Stimulated activated CD4-positive, alpha-beta T cell treated with anti-CD3 and anti-CD28 coated beads, TNF-alpha, amount 100 ng/mL, for 1 hour (primary cell): ENCODE measurements around the gene CSF2RB.

Experiments used
- DNase-seq, 3 donors: peaks; one replicate each; pipeline ENCODE4 v3.0.0-alpha.2; 2020; ENCODE audit warnings: low read depth in 3 of 3, low spot score in 1 of 3

Gene CSF2RB

DNA sequence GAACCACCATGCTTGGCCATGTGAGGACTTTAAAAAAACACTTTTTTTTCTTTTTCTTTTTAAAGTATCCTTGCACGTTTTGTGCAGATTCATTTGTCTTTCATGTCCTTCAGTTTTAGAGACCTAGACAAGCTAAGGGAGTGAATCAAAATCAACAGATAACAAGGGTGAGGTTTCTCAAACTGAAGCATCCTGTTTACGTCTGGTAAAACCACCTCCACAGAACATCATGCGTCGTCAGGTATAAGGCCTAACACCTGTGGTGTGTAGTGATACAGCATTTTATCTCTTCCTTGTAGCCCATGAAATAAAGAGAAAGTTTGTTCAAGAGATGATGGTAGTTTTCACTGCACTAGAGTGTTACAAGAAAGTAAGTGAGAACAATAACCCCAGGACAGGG, 26.3 kb upstream of the CSF2RB start:
- DNase-seq = no peak

DNA sequence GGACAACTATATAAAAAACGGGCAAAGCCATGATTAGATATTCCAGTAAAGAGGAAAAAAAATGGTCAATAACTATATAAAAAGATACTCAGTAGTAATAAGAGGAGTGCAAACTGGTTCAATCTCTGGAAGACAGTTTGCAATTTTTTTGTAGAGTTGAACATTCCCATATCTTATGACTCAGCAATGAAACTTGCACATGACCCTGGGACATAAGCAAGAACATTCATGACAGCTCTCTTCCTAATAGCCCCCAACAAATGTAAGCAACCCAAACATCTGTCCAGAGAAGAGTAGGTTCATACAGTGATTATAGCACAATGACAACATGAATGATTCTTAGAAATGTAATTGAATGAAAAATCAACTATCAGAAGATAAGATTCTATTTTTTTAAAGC, 21.8 kb upstream of the CSF2RB start:
- DNase-seq = no peak

DNA sequence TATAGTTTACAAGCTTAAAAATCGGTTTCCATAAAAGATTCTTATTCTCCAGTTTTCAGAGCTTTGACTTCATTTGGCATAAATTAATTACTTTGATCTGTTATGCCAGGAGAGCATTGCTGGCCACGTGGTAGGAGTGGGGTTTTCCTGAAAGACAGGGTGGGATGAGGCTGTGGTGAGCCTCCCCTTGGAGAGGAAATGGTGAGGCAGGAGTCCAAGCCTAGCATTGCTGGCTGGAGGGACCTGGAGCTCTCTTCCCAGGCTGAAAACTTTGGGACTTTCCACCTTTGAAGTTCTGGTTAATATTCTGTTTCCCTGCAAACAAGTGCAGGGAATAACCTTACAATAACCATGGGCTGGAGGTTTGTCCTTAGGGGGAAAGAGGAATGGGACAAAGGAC, 21.1 kb upstream of the CSF2RB start:
- no peak for DNase-seq

DNA sequence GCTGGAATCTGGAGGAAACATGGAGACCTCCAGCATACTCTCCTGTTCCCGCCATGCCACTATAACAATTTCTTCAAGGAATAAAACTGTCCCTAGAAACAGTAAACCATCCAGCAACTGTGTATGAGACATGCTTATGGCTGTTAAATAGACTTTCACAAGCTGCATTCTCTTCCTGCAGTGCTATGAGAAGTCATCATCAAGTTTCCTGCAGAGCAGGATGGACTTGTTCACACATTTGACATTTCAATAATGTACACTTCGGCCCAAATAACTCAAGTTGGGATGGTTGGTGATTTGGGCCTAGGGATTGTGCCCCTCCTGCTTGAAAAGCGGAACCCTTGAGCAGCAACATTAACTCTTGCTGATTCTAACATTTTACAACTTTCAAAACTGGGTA, 20.2 kb upstream of the CSF2RB start:
- no peak for DNase-seq

DNA sequence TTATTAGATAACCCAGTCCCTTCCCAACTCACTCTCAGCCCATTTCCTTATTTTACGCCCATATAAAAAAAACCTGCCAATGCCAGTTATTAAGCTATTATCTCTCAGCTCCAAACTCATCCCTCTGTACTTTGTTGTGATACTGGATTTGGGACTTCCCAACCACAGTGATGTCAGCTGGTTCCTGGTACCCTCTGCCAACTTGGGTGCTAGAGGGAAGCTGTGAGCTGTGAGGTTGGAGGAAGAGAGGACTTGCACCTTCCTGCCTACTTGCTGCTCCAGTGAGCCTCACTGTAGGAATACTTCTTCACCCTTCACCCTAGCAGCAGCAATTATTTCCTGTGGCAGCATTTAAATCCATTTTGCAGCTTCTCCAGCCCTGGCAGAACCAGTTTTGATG, 19.2 kb upstream of the CSF2RB start:
- DNase-seq = no peak

DNA sequence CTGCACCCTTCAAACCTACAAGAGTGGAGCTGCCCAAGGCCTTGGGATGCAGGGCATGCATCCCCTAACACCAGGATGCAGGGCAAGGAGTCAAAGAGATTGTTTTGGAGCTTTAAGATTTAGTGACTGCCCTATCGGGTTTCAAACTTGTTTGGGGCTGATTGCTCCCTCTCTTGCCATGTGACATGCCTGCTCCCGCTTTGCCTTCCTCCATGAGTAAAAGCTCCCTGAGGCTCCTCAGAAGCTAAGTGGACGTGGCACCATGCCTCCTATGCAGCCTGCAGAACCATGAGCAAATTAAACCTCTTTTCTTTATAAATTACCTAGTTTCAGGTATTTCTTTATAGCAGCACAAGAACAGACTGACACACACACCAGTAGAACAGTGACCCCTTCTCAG, 15.8 kb upstream of the CSF2RB start:
- DNase-seq = no peak

DNA sequence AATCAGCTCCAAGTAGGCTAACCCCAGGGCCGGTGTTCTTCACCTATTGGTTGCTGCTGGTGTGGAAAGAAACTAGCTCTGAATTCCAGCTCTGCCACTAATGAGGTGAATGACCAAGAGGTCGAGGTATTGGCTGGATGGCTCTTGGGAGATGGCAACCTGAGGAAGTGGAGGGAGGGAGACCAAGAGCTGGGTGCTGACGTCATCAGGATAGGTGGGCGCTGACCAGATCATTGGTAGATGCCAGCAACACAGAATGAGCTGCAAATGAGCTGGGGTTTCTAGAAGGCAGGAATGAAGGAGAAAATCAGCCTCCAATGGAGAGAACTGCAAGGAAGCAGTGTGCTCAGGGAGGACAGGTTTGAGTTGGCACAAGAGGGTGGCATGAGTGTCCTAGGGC, 14.7 kb upstream of the CSF2RB start:
- no peak for DNase-seq

DNA sequence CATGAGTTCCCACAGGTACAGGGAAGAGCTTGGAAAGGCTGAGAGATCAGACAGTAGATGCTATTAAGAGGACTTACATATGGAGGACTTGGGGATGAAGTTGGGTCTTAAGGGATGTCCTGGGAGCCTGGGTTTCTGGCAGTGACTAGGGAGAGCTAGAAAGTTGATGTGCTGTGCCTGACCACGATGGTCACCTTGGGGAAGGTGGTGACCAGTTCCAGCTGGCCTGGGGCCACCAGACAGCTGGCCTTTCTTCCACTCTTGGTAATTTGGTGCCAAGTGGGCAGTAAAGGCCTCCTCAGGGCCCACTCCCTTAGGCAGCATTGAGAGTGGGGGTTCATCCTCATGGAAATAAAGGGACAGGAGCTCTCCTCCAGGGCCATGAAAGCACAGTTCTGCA, 13.9 kb upstream of the CSF2RB start:
- no peak for DNase-seq

DNA sequence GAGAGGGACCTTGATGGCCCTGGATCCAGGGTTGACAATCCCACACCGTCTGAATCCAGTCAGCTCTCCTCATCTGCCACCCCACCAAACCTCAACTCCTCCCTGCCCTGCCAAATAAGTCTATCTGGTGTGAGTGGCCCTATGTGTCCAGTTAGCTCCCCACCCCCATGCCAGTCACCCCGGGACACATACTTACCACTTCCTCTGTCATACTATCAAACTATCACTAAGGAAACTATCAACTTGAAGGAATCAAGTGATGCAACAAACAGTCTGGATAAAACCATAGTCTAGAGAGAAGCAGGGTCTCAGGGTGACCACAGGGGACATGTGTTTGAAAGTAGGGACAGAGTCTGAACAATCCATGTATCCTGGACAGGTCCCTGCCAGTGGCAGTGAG, 13.2 kb upstream of the CSF2RB start:
- DNase-seq = no peak

DNA sequence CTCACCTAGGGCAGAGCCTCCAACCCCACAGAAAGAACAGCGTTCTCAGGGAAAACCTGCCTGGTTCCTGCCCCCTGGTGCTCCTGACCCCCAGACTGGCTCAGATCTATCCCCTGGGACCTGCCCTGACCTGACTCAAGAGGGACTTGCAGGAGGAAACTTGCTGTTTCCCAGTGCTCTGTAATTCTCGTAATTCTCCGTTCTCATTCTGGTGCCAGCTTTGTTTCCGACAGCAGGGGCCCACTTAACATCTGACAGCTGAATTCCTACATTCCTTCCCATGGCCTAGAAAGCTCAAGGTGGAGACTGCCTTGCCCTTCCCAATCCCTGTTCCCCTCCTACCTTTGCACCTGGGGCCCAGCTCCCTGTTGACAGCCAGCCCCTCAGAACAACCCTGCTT, 12.5 kb upstream of the CSF2RB start:
- DNase-seq = no peak

DNA sequence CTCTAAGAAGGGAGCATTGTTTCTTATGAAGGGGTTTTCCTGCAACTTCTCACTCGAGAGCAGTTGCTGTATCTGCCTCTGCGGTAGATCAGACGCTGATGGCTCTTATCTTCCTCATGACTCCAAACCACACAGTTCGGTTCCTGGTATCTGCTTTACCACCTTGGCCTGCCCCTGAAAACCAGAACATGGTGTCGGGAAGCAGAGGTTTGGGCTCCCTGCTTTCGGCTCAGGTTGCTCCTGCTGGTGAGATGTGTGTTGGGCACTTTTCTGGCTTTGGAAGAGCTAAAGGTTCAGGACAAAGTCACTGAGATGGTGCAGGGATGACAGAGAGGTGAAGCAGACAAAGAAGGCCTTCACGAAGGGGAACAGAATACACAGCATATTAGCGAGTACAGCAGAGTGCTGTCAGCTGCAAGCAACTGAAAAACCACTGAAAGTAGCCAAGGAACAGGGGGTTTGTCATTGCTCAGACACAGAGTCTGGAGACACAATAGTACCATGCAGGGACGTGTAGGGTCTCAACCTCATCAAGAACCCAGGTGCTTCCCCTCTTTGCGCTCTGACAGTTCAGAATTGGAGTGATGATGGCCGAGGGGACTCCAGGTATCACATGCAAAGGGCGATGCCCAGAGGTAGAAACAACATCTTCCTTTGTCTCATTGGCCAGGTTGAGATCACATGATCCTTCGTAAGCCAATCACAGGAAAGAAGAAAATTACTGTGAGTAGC, 11.9 kb upstream of the CSF2RB start:
- no peak for DNase-seq

DNA sequence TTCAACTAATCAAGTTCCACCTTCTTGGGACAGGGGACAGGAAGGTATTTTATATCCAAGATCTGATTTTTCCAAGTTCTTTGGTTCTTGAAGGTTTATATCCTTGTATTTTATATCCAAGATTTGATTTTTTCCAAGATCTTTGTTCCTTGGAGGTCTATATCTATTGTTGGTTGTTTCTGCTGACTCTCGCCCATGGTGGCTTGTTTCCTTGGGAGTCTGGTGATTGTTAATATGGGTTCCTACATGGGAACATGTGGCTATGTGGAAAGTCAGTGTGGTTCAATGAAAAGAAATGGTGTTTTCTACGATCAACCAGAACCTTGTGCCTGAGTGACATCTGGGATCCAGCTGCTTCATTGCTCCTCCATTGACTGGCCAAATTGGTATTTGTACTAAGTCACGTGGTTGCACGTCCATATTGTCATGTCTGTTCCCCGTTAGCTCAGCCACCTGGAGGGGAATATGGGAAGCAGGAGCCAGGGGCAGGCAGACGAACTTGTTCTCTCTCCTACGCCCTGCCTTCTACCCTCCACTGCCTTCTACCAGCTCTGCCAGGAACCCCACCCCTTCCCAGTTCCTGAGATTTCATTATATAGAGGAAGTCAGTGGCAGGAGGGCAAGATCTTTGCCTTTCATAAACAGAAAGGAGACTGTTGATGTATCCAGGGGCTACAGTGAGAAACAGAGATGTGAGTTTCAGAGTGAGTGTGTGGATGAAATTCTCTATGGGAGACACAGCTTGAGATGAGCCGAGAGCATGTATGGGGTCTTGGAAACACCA, 11.1 kb upstream of the CSF2RB start:
- DNase-seq = no peak

DNA sequence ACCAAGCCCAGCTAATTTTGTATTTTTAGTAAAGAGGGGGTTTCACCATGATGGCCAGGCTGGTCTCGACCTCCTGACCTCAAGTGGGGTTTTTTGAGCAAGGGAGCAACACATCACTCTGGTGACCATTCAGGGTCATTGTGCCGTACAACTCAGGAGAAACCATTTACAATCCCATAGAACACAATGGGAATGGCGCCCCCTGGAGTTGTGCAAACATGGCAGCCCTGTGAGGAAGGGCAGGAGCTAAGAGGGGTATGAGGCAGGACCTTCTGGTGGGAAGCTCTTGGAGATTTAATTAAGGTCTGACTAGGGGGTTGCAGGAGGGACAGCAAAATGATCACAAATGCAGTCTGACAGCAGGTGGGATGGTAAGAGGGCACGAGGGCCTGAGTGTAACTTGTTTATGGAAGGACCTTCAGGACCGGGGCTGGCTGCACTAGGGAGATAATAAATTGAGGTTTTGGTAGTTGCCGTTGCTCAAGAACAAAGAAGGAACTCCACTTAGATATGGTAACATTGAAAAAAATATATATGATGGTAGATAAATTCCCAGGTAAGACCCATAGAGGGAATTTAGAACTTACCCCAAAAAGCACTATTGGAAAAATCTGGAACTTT, 9.1 kb upstream of the CSF2RB start:
- no peak for DNase-seq

DNA sequence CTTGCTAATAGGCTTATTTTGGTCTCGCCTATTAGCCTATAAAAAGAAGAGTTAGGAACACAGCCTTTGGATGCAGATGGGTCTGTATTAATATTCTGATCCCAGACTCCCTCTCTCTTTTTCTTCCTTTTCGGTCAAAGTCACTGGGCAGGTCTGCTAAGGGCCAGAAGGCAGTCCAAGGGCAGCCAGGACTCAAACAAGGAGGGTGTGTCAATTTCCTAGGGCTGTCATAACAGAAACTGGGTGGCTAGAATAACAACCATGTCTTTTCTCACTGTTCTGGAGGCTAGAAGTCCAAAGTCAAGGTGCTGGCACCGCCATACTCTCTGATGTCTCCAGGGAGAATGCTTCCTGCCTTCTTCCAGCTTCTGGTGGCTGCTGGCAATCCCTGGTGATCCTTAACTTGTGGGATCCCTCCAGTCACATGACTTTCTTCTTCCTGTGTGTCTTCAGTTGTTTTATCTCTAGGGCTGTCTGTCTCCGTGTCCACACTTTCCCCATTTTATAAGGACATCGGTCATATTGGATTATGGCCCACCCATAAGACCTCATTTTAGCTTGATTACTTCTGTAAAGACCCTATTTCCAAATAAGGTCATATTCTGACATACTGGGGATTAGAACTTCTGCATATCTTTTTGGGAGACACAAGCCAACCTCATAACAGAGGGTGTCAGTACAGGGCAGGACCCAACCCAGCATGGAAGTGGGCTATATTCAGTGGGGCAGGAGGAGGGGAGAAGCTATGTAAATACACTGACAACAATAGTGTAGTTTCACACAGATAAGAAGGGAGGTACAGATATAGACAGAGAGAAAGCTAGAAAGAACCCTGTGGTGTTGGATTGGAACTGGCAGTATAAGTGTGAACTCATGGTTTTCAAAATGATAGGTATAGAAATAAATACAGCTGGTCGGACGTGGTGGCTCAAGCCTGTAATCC, 5.9 kb upstream of the CSF2RB start:
- DNase-seq = no peak

DNA sequence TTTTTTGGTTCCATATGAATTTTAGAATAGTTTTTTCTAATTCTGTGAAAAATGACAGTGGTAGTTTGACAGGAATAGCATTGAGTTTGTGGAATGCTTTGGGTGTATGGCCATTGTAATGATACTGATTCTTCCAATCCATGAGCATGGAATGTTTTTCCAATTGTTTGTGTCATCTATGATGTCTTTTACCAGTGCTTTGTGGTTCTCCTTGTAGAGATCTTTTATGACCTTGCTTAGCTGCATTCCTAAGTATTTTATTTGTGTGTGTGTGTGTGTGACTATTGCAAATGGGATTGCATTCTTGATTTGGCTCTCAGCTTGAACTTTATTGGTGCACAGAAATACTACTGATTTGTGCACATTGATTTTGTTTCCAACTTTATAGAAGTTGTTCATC, 3.0 kb upstream of the CSF2RB start:
- no peak for DNase-seq

DNA sequence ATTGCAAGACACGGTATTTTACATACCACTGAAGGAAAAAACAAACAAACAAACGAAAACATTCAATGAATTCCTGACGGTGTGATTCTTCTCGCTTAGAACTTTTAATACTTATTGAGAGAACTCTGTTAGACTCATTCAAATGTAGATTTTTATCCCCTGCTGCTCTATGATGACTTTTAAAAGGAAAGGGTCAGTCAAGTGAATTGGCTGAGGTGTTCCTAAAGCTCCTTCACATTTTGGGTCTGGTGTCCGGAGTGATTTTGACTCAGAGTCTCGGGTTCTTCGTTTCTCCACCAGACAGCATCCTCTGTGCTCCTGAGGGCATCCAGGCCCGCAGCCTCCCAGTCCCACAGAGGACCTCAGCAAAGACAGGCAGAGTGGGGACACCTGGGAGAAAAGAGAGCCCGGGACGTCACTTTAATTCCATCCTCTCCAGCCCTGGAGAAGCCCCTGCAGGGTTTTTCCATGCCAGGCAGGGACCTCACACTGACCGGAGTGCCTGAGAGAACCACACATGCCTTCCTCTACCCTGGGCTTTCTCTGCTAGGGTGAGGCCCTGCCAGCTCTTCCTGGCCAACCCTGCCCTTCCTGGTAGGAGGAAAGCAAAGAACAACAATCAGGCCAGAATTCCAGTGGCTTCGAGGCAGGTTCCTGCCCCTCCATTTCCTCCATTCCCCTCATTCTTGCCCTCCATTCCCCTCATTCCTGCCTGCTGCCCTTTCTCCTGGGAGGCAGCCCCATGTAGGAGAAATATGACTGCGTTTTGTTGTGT, 1.4 kb upstream of the CSF2RB start:
- DNase-seq = no peak

DNA sequence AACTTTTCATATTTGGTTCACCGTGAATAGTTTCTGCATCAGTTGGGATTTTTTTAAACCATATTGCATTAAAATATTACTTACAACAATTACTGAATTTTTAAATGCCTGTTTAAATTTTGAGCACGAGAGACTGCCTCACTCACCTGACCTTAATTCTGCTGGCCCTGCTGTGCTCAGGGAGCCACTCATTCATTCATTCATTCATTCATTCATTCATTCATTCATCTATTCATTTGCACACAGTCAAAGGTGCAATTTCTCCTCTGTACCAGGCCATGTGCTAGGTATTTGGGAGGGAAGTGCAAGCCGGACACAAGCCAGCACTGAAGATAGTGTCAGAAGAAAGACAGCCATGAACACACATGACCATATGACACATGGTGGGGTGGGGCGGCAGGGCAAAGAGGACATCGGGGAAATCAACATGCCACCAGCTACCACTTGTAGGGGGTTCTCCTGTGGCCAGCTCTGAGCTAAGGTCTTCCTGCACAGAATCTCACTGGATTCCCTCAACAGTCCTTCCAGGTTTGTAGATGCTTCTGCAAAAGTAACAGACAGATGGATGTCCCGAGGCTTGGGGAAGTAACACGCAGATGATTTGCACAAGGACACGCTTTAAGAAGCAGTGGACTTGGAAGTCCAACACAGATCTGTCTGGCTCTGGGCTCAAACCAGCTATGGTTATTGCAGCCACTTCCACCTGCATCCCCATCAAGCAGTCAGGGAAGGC, 568 bp upstream of the CSF2RB start:
- no peak for DNase-seq

DNA sequence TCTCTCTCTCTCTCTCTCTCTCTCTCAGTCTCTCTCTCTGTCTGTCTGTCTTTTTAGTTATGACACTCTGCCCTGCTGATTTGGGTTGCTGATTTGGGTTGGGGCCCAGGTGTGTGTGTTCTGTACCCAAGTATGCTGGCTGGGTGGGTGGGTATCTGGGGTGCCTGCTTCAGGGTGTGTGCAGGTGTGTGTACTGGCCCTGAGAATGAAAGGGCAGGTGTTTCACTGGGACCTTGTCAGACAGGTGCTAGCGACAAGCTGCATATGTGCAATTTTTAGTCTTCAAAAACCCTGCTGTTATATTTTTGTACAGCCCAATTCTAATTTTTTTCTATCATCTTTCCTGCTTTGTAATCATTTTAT, 943 bp downstream of the CSF2RB start:
- DNase-seq = no peak

DNA sequence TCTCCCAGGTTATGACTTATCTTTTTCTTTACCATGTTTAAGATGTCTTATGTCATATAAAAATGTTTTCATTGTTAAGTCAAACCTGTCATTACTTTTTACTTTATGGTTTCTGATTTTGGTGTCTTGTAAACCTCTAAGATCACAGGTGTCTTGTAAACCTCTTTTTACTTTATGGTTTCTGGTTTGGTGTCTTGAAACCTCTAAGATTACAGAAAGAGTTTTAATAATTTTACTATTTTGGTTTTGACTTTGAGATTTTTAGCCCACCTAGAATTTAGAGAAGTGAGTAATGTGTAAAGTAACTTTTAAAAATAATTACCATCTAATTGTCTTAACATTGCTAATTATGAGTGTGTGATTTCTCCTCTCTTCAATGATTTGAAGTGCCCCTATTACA, 2.6 kb downstream of the CSF2RB start:
- no peak for DNase-seq
